DND-41 (cell line): ENCODE data around the gene PGM1.

Experiments used
- EZH2 ChIP-seq: IDR thresholded peaks from 3 replicates; pipeline ENCODE4 v1.6.1; 2012; ENCODE audit warnings: borderline replicate concordance, low read depth, mild to moderate bottlenecking, moderate library complexity, low read length, inconsistent platforms; ENCODE audit not compliant: severe bottlenecking
- TF ChIP-seq, protein P1 (sequence below): IDR thresholded peaks from 2 replicates; pipeline ENCODE4 v1.5.1; 2012; ENCODE audit warnings: borderline replicate concordance, low read length, moderate library complexity, mild to moderate bottlenecking; ENCODE audit not compliant: poor library complexity, severe bottlenecking; ENCODE audit errors: extremely low read depth

GRCh38 chr1:63698001-63698838 is 105.0 kb downstream of the PGM1 start:
- TF ChIP-seq EZH2 = no peak
- TF ChIP-seq, protein P1, sequence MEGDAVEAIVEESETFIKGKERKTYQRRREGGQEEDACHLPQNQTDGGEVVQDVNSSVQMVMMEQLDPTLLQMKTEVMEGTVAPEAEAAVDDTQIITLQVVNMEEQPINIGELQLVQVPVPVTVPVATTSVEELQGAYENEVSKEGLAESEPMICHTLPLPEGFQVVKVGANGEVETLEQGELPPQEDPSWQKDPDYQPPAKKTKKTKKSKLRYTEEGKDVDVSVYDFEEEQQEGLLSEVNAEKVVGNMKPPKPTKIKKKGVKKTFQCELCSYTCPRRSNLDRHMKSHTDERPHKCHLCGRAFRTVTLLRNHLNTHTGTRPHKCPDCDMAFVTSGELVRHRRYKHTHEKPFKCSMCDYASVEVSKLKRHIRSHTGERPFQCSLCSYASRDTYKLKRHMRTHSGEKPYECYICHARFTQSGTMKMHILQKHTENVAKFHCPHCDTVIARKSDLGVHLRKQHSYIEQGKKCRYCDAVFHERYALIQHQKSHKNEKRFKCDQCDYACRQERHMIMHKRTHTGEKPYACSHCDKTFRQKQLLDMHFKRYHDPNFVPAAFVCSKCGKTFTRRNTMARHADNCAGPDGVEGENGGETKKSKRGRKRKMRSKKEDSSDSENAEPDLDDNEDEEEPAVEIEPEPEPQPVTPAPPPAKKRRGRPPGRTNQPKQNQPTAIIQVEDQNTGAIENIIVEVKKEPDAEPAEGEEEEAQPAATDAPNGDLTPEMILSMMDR = no peak
